DMS53 treated with DMSO at 0.1 percent for 48 hours (cell line): Measurements from ENCODE around the gene CXCL12.
A peak's percentile ranks its signal among the peaks of the same experiment; 100 is the strongest.

Experiments used
- DNase-seq: peaks from one replicate; lab custom pipeline; 2025; ENCODE audit not compliant: unreplicated experiment; lab: John Stamatoyannopoulos, UW

CXCL12 gene

GRCh38 chr10:44399659-44400451, 15.0 kb upstream of the CXCL12 start:
- DNase-seq: no peak

- no peak for DNase-seq
These were observed 14.1 kb upstream of the CXCL12 start for GRCh38 chr10:44398747-44399658.

DNA sequence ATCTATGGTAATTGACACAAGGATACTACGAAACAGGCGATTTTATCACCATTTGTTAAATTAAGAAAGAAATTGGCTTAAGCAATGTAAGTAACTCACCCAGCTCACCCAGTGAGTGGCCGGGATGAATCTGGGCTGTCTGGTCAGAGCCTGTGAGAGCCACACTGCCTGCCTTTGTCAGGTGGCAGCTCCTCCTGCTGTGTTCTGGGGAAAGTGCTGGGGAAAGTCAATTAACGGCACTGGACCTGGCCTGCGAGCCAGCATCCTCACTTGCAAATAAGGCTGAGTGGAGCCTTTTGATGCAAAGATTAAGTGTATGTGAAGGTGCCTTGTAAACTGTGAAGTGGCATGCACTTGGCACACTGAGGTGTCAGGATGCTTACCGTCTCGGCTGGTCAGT, 13.4 kb upstream of the CXCL12 start:
- no peak for DNase-seq

DNA sequence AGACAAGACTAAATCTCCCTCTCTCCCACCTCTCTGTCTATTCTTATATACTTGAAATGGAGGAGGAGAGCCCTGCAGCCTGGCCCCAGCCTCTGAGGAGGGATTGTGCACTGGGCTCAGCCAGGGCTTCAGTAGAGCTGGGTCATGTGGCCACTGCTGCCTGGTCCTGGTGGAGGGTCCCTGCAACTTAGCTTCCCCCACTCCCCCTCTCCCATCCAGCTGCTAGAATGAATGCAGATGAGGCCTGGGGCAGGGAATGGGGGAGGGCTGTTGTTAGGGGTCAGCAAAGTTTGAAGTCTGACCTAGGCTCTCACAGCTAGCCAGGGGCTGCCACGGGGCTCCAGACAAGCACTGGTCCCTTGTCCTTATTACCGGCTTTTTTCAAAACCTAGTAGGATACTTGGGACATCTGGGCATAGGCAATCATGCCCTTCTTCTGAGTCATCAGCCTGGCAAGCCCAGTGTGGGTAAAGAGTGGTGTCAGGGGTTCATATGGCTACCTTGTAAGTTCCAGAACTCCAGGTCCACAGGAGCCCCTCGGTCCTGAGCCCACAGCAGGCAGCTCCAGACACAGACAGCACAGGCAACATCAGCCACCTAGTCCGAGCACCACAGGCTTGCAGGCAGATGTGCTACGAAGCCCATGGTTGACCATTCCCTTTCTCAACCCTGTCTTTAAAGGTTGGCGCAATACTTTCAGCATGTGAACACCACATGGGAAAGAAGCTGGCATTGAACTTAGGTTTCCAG, 12.8 kb upstream of the CXCL12 start:
- no peak for DNase-seq

DNA sequence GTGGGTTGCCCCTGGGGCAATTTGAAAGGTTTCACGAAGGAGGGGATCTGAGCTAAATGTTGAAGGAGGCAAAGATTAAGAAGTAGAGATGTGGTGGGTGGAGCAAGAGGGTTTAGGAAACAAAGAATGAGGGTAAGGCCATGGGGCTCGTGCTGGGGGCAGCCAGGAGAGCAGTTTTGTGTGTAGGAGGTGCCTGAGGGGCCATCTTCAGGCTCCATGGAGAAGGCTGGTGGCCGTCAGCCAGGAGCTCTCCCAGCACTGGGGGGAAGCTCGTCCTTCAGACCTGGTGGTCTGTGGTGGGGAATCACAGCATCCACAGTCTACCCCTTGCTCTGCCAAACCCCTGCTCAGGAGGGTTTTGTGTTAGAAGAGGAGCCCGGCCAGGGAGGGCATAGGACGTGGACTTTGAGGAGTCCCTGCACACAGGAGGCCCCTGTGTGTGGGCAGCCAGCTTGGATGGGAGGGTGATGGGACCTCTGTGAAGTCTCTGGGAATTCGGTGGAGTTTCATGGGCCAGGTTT, 11.8 kb upstream of the CXCL12 start:
- no peak for DNase-seq

DNA sequence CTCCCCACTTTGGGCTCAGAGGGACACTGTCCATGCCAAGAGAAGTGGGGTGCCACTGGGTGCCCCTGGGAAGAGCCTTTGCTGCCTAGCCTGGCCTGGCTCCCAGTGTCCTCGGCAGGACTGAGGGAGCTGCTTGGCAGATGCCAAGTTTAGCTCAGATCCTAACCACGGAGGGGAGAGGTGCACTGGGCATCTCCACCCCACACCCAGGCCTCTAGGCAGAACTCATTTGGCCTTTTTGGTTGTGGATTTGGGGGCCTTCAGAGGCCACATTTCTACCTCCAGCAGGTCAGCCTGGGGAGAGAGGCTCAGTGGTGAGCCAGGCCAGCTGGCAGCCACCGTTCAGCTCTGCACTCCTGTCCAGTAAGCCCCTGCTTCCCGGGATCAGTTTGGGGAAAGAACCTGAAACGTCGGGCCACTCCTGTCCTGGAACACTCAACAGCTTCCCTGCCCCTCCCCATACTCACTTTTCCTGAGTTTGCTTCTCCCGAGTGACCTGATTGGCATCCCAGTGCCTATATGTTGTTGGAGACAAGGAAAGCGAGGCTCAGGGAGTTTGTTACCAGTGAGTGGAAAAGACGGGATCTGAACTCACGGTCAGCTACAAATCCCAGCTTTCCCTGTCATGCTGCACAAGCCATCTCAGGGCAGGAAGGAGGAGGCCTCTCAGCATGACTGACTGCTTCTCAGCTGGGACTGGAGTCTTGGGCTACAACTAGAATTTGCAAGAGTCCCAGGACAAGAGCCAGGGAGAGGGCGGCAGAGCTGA, 11.2 kb upstream of the CXCL12 start:
- no peak for DNase-seq

- DNase-seq: no peak
These were observed 10.5 kb upstream of the CXCL12 start for GRCh38 chr10:44395396-44395795.

DNA sequence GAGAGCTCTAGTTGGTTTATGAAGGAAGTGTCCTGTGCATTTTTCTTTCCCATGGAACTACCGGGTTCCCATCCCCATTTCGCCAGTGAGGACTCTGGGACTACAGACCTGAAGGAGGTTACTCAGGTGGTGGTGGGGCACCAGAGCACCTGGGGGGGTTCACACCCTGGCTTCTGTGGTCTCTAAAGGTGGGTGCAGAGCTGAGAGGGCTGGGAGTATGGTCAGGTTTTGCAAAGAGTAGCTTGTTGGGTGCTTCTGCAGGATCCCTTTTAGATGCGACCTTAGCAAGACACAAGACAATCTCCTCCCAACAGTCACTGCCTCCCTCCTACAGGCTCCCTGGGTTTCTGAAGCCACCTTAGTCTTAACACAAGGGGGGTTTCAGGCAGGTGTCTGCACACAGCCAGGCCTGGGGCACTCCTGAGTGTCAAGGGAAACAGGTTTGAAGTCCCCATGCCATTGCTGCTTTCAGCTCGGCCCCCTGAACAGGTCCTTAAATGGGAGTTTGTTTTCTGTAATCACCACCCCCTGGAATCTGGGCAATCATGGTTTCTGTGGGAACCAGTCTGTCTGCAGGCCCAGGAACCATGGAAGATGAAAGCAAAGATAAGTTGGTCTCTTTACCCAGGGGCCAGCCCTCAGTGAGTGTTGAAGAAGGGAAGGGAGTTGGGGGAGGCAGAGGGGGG, 9.9 kb upstream of the CXCL12 start:
- DNase-seq: no peak

DNA sequence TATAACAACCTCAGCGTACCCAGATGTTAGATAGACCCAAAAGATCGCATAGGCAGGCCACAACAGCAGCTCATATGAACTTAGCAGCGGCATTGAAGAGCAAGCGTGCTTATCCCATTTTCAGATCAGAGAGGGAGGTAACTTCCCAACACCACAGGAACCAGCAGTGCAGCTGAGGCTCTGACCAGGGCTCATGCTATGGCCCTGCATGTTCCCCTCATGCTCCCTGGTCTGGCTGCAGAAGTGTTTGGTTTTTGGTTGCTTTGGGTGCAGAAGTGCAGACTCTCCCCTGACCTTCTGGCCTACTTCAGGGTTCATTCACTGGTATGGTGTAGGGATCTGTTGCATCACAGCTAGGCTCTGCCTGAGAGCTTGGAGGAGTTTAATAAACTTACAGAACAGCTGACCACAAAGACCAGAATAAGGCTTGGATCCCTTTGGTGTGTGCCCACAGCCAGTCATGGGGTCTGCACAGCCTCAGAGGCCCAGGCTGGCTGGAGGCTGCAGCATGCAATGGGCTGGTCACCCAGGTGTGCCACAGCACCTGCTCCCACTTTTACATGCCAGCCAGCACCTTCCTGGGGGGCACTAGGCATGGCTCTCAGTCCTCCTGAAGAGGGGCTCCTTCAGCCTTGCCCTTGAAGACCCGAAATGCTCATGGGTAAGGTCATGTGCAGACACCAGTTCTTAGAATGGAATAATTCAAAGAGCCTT, 9.1 kb upstream of the CXCL12 start:
- DNase-seq: no peak

DNA sequence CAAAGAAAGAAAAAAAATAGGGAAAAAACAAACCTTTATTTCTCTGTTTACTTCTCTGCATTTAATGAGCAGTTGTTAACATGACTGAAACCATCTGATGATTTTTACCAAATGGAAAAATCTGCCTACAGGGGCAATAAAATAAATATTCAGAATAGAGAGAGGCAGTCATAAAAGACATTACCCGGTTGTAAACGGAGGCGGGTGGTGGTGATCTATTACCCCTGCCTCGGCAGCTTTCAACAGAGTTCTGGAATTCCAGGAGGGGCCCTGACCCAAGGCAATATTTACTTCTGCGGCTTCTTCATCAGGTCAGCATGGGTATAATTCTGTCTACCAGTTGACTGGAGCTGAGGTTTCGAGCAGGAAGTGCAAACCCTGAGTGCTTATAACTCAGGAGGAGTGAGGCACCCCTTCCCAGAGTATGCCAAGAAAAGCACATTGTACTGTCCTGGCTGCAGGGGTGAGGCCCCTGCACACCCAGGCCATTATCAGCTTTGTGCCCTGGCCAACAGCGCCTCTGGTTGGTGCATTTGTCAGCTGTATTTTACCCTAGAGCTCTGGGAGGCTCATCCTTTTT, 8.2 kb upstream of the CXCL12 start:
- DNase-seq: no peak

- no peak for DNase-seq
These were observed 7.5 kb upstream of the CXCL12 start for GRCh38 chr10:44392420-44392819.

- no peak for DNase-seq
These were observed 7.1 kb upstream of the CXCL12 start for GRCh38 chr10:44391981-44392380.

- DNase-seq: no peak
These were observed 5.7 kb upstream of the CXCL12 start for GRCh38 chr10:44390585-44391072.

DNA sequence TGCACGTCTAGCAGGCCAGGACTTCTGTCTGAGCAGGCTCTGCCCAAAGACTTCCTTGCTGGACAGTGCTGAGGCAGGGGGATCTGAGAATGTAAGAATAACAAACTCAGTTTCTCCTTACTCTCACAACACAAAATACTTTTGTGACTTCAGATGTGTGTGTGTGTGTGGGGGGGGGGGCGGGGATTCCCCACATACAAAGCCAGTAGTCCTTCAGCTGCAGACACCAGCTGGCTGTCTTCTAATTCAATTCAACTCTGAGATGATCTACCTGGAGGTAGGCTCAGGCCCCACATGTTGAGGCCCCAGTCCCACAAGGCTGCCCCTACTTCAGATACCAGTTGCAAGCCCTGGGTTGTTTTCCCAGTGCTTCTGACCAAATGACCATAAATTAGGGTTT, 4.7 kb upstream of the CXCL12 start:
- no peak for DNase-seq

- DNase-seq: no peak
These were observed 4.3 kb upstream of the CXCL12 start for GRCh38 chr10:44389150-44389549.

DNA sequence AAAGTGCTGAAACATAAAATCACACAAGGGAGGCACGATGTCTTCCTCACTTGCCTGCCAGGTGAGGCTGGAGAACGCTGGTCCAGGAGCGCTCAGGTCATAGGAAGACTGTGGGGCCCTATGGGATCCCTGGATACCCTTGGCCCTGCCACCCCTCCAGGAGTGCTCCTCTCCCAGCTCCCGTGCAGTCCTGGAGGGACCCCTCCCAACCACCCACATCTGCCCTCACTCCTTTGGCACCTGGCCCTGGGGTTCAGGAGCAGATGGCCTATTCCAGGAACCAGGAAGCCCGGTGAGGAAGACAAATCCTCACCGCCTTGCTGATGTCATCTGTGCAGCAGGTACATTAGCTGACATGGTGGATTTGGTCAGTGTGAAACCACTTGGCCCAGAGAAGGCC, 3.7 kb upstream of the CXCL12 start:
- DNase-seq: no peak

DNA sequence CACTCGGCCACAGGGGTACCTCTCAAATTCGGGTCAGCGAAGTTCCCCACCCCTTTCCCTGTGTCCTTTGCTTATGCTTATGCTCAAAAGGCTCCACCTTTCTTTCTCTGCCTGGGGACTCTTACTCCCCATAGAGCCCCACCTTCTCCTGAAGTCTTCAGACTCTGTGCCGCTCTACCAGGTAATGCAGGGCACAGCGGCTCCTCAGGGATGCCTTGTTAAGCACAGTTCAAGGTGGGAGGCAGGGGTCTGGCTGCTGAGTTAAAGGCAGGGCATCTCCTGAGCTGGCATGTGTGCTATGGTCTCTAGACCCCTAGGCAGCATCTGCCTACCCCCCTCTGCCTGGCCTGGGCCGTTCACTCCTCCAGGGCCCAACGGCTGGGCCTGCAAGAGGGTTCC, 3.0 kb upstream of the CXCL12 start:
- no peak for DNase-seq

- peak; percentile 6 for DNase-seq
These were observed 1.7 kb upstream of the CXCL12 start for GRCh38 chr10:44386546-44387052.
